Testis (tissue), 2 donors: ENCODE data around the gene NTM.

ENCODE experiments used
- POLR2A ChIP-seq: fragments of 450-650 bp; IDR thresholded peaks from one replicate; pipeline ENCODE4 v1.6.1; 2017; ENCODE audit warnings: antibody characterized with exemption, mild to moderate bottlenecking, moderate library complexity
- TF ChIP-seq, protein P1 (sequence below), 3 experiments: fragments of 450-650 bp in 2 of 3; fragments of 200-600 bp in 1 of 3; sonication (generic) in 1 of 3; IDR thresholded peaks; one replicate each; pipeline ENCODE4 v1.5.1; 2016 to 2019; ENCODE audit warnings: antibody characterized with exemption in 3 of 3, mild to moderate bottlenecking in 2 of 3, moderate library complexity in 1 of 3

DNA sequence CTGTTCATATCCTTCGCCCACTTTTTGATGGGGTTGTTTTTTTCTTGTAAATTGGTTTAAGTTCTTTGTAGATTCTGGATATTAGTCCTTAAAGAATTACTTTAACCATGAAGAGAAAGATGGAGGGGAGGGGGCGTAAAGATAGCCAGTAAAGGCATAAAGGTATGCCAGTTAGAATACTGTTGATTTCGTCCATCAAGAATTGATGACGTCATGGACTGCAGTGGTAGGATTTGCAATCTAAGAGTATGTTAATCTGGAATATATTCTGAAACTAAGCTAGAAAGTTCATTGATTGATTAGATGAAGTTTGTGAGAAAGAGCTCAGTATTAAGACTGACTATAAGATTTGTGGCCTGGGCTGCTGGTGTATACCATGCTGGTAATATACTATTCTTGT, 856.1 kb downstream of the NTM start:
- TF ChIP-seq, protein P1, sequence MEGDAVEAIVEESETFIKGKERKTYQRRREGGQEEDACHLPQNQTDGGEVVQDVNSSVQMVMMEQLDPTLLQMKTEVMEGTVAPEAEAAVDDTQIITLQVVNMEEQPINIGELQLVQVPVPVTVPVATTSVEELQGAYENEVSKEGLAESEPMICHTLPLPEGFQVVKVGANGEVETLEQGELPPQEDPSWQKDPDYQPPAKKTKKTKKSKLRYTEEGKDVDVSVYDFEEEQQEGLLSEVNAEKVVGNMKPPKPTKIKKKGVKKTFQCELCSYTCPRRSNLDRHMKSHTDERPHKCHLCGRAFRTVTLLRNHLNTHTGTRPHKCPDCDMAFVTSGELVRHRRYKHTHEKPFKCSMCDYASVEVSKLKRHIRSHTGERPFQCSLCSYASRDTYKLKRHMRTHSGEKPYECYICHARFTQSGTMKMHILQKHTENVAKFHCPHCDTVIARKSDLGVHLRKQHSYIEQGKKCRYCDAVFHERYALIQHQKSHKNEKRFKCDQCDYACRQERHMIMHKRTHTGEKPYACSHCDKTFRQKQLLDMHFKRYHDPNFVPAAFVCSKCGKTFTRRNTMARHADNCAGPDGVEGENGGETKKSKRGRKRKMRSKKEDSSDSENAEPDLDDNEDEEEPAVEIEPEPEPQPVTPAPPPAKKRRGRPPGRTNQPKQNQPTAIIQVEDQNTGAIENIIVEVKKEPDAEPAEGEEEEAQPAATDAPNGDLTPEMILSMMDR (IDR thresholded peaks at IDR 0.05), result no peak
- no peak for TF ChIP-seq POLR2A
